Measurements from ENCODE around the gene CUBN.

CUBN gene

GRCh38 chr10:16952610-16953009, 177.0 kb downstream of the CUBN start:
- DNase-seq (ENCODE audit: low spot score): no peak

- no peak for DNase-seq (ENCODE audit: low spot score)
Observed at GRCh38 chr10:16952080-16952479, 177.5 kb downstream of the CUBN start.

- no peak for DNase-seq (ENCODE audit: low spot score)
Observed at GRCh38 chr10:16950656-16951601, 178.7 kb downstream of the CUBN start.

- no peak for DNase-seq (ENCODE audit: low spot score)
Observed at GRCh38 chr10:16949816-16950215, 179.8 kb downstream of the CUBN start.

- DNase-seq (ENCODE audit: low spot score): no peak
Observed at GRCh38 chr10:16948361-16948760, 181.2 kb downstream of the CUBN start.

- no peak for DNase-seq (ENCODE audit: low spot score)
Observed at GRCh38 chr10:16947069-16947468, 182.5 kb downstream of the CUBN start.

- DNase-seq (ENCODE audit: low spot score): no peak
Observed at GRCh38 chr10:16945593-16945992, 184.0 kb downstream of the CUBN start.

GRCh38 chr10:16944986-16945385, 184.6 kb downstream of the CUBN start:
- DNase-seq (ENCODE audit: low spot score): no peak

- DNase-seq (ENCODE audit: low spot score): no peak
Observed at GRCh38 chr10:16944402-16944801, 185.2 kb downstream of the CUBN start.

- no peak for DNase-seq (ENCODE audit: low spot score)
Observed at GRCh38 chr10:16943295-16944285, 186.0 kb downstream of the CUBN start.

- DNase-seq (ENCODE audit: low spot score): no peak
Observed at GRCh38 chr10:16942381-16943078, 187.1 kb downstream of the CUBN start.

- DNase-seq (ENCODE audit: low spot score): no peak
Observed at GRCh38 chr10:16941870-16942269, 187.7 kb downstream of the CUBN start.

GRCh38 chr10:16941067-16941466, 188.5 kb downstream of the CUBN start:
- no peak for DNase-seq (ENCODE audit: low spot score)

GRCh38 chr10:16938952-16939351, 190.7 kb downstream of the CUBN start:
- no peak for DNase-seq (ENCODE audit: low spot score)

GRCh38 chr10:16934461-16934860, 195.2 kb downstream of the CUBN start:
- no peak for DNase-seq (ENCODE audit: low spot score)

- DNase-seq (ENCODE audit: low spot score): no peak
Observed at GRCh38 chr10:16933783-16934182, 195.8 kb downstream of the CUBN start.

GRCh38 chr10:16931930-16932329, 197.7 kb downstream of the CUBN start:
- no peak for DNase-seq (ENCODE audit: low spot score)

GRCh38 chr10:16930540-16930939, 199.1 kb downstream of the CUBN start:
- DNase-seq (ENCODE audit: low spot score): no peak

GRCh38 chr10:16929069-16929468, 200.5 kb downstream of the CUBN start:
- DNase-seq (ENCODE audit: low spot score): no peak

GRCh38 chr10:16927546-16927945, 202.1 kb downstream of the CUBN start:
- no peak for DNase-seq (ENCODE audit: low spot score)

- DNase-seq (ENCODE audit: low spot score): no peak
Observed at GRCh38 chr10:16923726-16924125, 205.9 kb downstream of the CUBN start.

- DNase-seq (ENCODE audit: low spot score): no peak
Observed at GRCh38 chr10:16923309-16923708, 206.3 kb downstream of the CUBN start.
